Endothelial cell of umbilical vein (primary cell): Measurements from ENCODE around the gene GTF3C5. TPM values are rescaled to one million over a fixed set of nuclear protein-coding genes. Genes with fewer than 3 reads are reported as not detected.

ENCODE experiments used
- BruUV-seq: library from RNA; stranded (reverse); fragments of 400-500 nt; replicated peaks from 2 replicates; lab custom pipeline; 2021; lab: Mats Ljungman, UMichigan
- CTCF ChIA-PET: fragments of 300-600, 350-600 bp; sonication (Branson Sonifier 250); formaldehyde crosslinking; loops from one replicate; lab custom pipeline; 2021; ENCODE audit warnings: antibody characterized with exemption, inconsistent platforms; lab: Charles Lee
- POLR2A ChIA-PET: fragments of 300-600, 350-600 bp; sonication (Branson Sonifier 250); formaldehyde crosslinking; loops from one replicate; lab custom pipeline; 2021; ENCODE audit warnings: antibody characterized with exemption, inconsistent platforms; lab: Charles Lee
- DNase-seq: peaks from one replicate; pipeline ENCODE4 v3.0.0-alpha.2; 2011; ENCODE audit warnings: low read depth, low spot score
- FAIRE-seq: peaks from 2 replicates; lab custom pipeline; 2011; peaks lifted over from hg19 to GRCh38; lab: Jason Lieb, UNC
- H2AFZ ChIP-seq: 2 replicates; pipeline ENCODE4 v1.6.0; 2012; ENCODE audit warnings: low read depth, low read length, control low read depth, inconsistent platforms
- H3K27ac ChIP-seq: 2 replicates; pipeline ENCODE4 v1.5.1; 2011; ENCODE audit warnings: low read depth, mild to moderate bottlenecking, control low read depth, low read length, moderate library complexity; ENCODE audit not compliant: insufficient read depth
- H3K27me3 ChIP-seq, 2 experiments: 2 replicates each; pipeline versions ENCODE4 v1.6.0 to v1.6.1; 2011; ENCODE audit warnings: low read length in 2 of 2, mixed read lengths in 1 of 2; ENCODE audit not compliant: control insufficient read depth in 2 of 2, insufficient read depth in 2 of 2
- H3K36me3 ChIP-seq, 2 experiments: 2 replicates in 1 of 2; 3 replicates in 1 of 2; pipeline ENCODE4 v1.5.1; 2011; ENCODE audit warnings: low read length in 2 of 2, mild to moderate bottlenecking in 1 of 2, moderate library complexity in 1 of 2; ENCODE audit not compliant: control insufficient read depth in 2 of 2, insufficient read depth in 2 of 2; ENCODE audit errors: extremely low read depth in 1 of 2
- H3K4me1 ChIP-seq: 3 replicates; pipeline ENCODE4 v1.5.1; 2011; ENCODE audit warnings: mild to moderate bottlenecking, low read length; ENCODE audit not compliant: control insufficient read depth, insufficient read depth; ENCODE audit errors: extremely low read depth
- H3K4me2 ChIP-seq: 2 replicates; pipeline ENCODE4 v1.6.1; 2011; ENCODE audit warnings: low read length, control low read depth, mixed read lengths; ENCODE audit not compliant: insufficient read depth
- H3K4me3 ChIP-seq, 3 experiments: fragments of 200-600 bp in 1 of 3; sonication (generic), shearing (Covaris generic) in 1 of 3; replicated peaks in 1 of 3; 2 replicates each; pipeline ENCODE4 v1.5.1; 2011 to 2016; ENCODE audit warnings: control low read depth in 3 of 3, low read length in 3 of 3, mild to moderate bottlenecking in 2 of 3, inconsistent platforms in 1 of 3, low read depth in 1 of 3, moderate library complexity in 1 of 3; ENCODE audit not compliant: insufficient read depth in 1 of 3
- H3K79me2 ChIP-seq: 2 replicates; pipeline ENCODE4 v1.6.0; 2012; ENCODE audit warnings: low read length, inconsistent platforms; ENCODE audit not compliant: control insufficient read depth, insufficient read depth
- H3K9ac ChIP-seq: replicated peaks from 2 replicates; pipeline ENCODE3; 2011; ENCODE audit warnings: low read length, control low read depth; ENCODE audit not compliant: insufficient read depth; ENCODE audit errors: extremely low read depth
- H3K9me1 ChIP-seq: replicated peaks from 3 replicates; pipeline ENCODE4 v1.6.0; 2011; ENCODE audit warnings: mild to moderate bottlenecking, low read length; ENCODE audit not compliant: control insufficient read depth, insufficient read depth; ENCODE audit errors: extremely low read depth
- H3K9me3 ChIP-seq: replicated peaks from 2 replicates; pipeline ENCODE4 v1.5.1; 2012; ENCODE audit warnings: low read length, inconsistent platforms; ENCODE audit not compliant: control insufficient read depth, insufficient read depth
- H4K20me1 ChIP-seq: replicated peaks from 2 replicates; pipeline ENCODE3; 2011; ENCODE audit warnings: mild to moderate bottlenecking, low read length; ENCODE audit not compliant: control insufficient read depth, insufficient read depth; ENCODE audit errors: extremely low read depth
- EZH2 ChIP-seq: IDR thresholded peaks from 2 replicates; pipeline ENCODE4 v1.6.1; 2012; ENCODE audit warnings: borderline replicate concordance, low read depth, mild to moderate bottlenecking, moderate library complexity, low read length, inconsistent platforms; ENCODE audit not compliant: severe bottlenecking
- FOS ChIP-seq: IDR thresholded peaks from 2 replicates; pipeline ENCODE4 v1.6.1; 2011; ENCODE audit warnings: mild to moderate bottlenecking, low read length, moderate library complexity, borderline replicate concordance; ENCODE audit not compliant: insufficient read depth
- GATA2 ChIP-seq: IDR thresholded peaks from 2 replicates; pipeline ENCODE4 v1.7.0; 2011; ENCODE audit warnings: low read depth, mild to moderate bottlenecking, moderate library complexity, mixed read lengths, low read length; ENCODE audit not compliant: insufficient read length, insufficient read depth
- JUN ChIP-seq: IDR thresholded peaks from 2 replicates; pipeline ENCODE4 v1.6.1; 2011; ENCODE audit warnings: borderline replicate concordance, low read depth; ENCODE audit not compliant: insufficient read length, insufficient read depth
- MAX ChIP-seq: IDR thresholded peaks from 2 replicates; pipeline ENCODE4 v1.6.1; 2011; ENCODE audit not compliant: insufficient read depth, insufficient read length
- MYC ChIP-seq: IDR thresholded peaks from one replicate; pipeline ENCODE4 v1.6.1; 2011; ENCODE audit warnings: mild to moderate bottlenecking, low read depth, low read length
- POLR2A ChIP-seq: IDR thresholded peaks from 2 replicates; pipeline ENCODE4 v1.6.1; 2012; ENCODE audit warnings: low read depth, mild to moderate bottlenecking, control low read depth, low read length
- POLR2AphosphoS5 ChIP-seq: IDR thresholded peaks from 2 replicates; pipeline ENCODE4 v1.6.1; 2012; ENCODE audit warnings: low read depth, mild to moderate bottlenecking, control low read depth, low read length, moderate library complexity; ENCODE audit not compliant: insufficient read depth
- dilution Hi-C: fragments of 300-500 bp; cut with MboI; formaldehyde crosslinking; loops from one replicate; pipeline ENCODE4 v1.15.0; 2019; ENCODE audit warnings: low sequenced_read_pairs; ENCODE audit not compliant: extremely low pct_ligation_motif_present
- intact Hi-C: fragments of 100-400 bp; cut with micrococcal nuclease; formaldehyde crosslinking; loops from one replicate; pipeline ENCODE4 v1.10.0; 2022
- polyA plus RNA-seq, 4 experiments: library from polyadenylated mRNA; depleted of rRNA in 3 of 4; stranded (reverse) in 3 of 4; unstranded in 1 of 4; fragments of >200 nt; gene quantifications; 2 replicates each; pipeline versions ENCODE4 v1.2.1 to v1.2.3, GENCODE V29; 2011 to 2012; ENCODE audit warnings: missing spikeins in 1 of 4
- total RNA-seq: library from RNA; stranded (reverse); gene quantifications from 2 replicates; pipeline ENCODE4 v1.2.3, GENCODE V29; 2021
- TF ChIP-seq, protein P1 (sequence below), 2 donors: IDR thresholded peaks; 1 replicate in 1 of 2; 2 replicates in 1 of 2; pipeline ENCODE4 v1.5.1; 2011; ENCODE audit warnings: low read length in 2 of 2, mild to moderate bottlenecking in 2 of 2, moderate library complexity in 2 of 2, control low read depth in 1 of 2, inconsistent platforms in 1 of 2, low read depth in 1 of 2; ENCODE audit not compliant: insufficient read depth in 1 of 2; ENCODE audit errors: extremely low read depth in 1 of 2

The GTF3C5 gene
- total and polyA plus RNA-seq, 2 donors (not counting 3 experiments of a cell fraction or from before 2014, with no cell fraction given) = 65.6 to 73.8 TPM

DNA sequence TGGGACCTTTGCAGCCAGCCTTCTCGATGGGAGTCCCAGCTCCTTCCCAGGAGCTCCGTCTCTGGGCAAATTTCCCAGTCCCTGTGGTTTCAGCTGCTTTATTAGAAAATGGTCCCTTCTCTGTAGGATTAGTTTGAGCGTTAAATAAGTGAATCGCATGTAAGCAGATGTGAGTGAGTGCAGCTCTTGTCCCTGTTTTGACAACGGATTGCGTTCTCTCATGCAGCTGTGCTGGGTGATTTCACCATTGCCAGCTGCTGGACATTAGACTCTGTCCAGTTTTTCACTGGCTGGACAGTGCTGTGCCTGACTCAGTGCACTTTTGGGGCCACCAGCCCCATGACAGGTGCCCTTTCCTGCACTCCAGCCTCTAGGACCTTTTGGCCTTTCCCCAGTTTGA lies 19.3 kb downstream of the GTF3C5 start:
- no peak for DNase-seq
- H3K4me2 ChIP-seq = no peak overlapping the region
- no peak for TF ChIP-seq MYC
- no peak for TF ChIP-seq GATA2
- no peak for TF ChIP-seq POLR2AphosphoS5
- no peak for TF ChIP-seq FOS
- no peak for TF ChIP-seq MAX
- TF ChIP-seq, protein P1, sequence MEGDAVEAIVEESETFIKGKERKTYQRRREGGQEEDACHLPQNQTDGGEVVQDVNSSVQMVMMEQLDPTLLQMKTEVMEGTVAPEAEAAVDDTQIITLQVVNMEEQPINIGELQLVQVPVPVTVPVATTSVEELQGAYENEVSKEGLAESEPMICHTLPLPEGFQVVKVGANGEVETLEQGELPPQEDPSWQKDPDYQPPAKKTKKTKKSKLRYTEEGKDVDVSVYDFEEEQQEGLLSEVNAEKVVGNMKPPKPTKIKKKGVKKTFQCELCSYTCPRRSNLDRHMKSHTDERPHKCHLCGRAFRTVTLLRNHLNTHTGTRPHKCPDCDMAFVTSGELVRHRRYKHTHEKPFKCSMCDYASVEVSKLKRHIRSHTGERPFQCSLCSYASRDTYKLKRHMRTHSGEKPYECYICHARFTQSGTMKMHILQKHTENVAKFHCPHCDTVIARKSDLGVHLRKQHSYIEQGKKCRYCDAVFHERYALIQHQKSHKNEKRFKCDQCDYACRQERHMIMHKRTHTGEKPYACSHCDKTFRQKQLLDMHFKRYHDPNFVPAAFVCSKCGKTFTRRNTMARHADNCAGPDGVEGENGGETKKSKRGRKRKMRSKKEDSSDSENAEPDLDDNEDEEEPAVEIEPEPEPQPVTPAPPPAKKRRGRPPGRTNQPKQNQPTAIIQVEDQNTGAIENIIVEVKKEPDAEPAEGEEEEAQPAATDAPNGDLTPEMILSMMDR (IDR thresholded peaks at IDR 0.05; ENCODE audit: extremely low read depth in 1 of 2, insufficient read depth in 1 of 2, low read depth in 1 of 2, low read length in 2 of 2) = no peak
- no peak for TF ChIP-seq EZH2
- no peak for TF ChIP-seq POLR2A
- TF ChIP-seq JUN = no peak
- H3K4me3 ChIP-seq = no peak overlapping the region
- no peaks in the 10 kb centered on the region for H3K9me3 ChIP-seq
- H3K36me3 ChIP-seq = peaks cover 0 to 44% of the 10 kb centered on the region in 2 experiments
- dilution Hi-C loops = no loop called here
- no TSS peak for BruUV-seq
- POLR2A ChIA-PET = no interaction called here
- no peaks in the 10 kb centered on the region for H4K20me1 ChIP-seq
- no peak overlapping the region for H3K27ac ChIP-seq
- H2AFZ ChIP-seq = no peak overlapping the region
- no peaks in the 10 kb centered on the region for H3K9me1 ChIP-seq
- CTCF ChIA-PET = interaction anchor here (0.8 to 3.4 kb wide), 3 partner anchors 94 to 136 kb away, joined by 3 to 17 read pairs (median 5); no protein-coding TSS in a partner anchor
- no peak for FAIRE-seq
- no peak overlapping the region for H3K9ac ChIP-seq
- H3K4me1 ChIP-seq = no peaks in the 10 kb centered on the region
- H3K27me3 ChIP-seq = no peaks in the 10 kb centered on the region
- intact Hi-C loops = no loop called here
- H3K79me2 ChIP-seq = no peaks in the 10 kb centered on the region
